ENCODE measurements around the gene SUN5. TPM values are rescaled to one million over a fixed set of nuclear protein-coding genes. Genes with fewer than 3 reads are reported as not detected.
"Not testable (repeated sequence)": the region's sequence is repeated elsewhere in the genome, so short reads cannot be mapped to it uniquely, and the experiment has no call there.

The SUN5 gene
- total and polyA plus RNA-seq, 7 donors, result not detected

- Histone ChIP-seq H3K27ac (no peak overlapping the region), H3K4me3 (no peak overlapping the region), H3K36me3 (ENCODE audit: insufficient read depth in 1 of 2, low read depth in 1 of 2) (no peaks in the 10 kb centered on the region), H3K27me3 (ENCODE audit: insufficient read depth in 3 of 3, low read length in 2 of 3) (peaks cover 0 to 7% (median 0%) of the 10 kb centered on the region in 3 donors), H3K4me1 (no peaks in the 10 kb centered on the region), H3K9me3 (peaks cover 12% of the 10 kb centered on the region)
- intact Hi-C loops (cut with DNase I), result no loop called here
- DNase-seq (no peak), ATAC-seq (no peak)
- TF ChIP-seq, protein P1, sequence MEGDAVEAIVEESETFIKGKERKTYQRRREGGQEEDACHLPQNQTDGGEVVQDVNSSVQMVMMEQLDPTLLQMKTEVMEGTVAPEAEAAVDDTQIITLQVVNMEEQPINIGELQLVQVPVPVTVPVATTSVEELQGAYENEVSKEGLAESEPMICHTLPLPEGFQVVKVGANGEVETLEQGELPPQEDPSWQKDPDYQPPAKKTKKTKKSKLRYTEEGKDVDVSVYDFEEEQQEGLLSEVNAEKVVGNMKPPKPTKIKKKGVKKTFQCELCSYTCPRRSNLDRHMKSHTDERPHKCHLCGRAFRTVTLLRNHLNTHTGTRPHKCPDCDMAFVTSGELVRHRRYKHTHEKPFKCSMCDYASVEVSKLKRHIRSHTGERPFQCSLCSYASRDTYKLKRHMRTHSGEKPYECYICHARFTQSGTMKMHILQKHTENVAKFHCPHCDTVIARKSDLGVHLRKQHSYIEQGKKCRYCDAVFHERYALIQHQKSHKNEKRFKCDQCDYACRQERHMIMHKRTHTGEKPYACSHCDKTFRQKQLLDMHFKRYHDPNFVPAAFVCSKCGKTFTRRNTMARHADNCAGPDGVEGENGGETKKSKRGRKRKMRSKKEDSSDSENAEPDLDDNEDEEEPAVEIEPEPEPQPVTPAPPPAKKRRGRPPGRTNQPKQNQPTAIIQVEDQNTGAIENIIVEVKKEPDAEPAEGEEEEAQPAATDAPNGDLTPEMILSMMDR (IDR thresholded peaks at IDR 0.05), result no peak
Observed at GRCh38 chr20:32958574-32958973, 45.7 kb downstream of the SUN5 start.

GRCh38 chr20:32957459-32957858 is 46.8 kb downstream of the SUN5 start:
- Histone ChIP-seq H3K27ac (no peak overlapping the region), H3K4me3 (no peak overlapping the region), H3K4me1 (no peaks in the 10 kb centered on the region), H3K27me3 (ENCODE audit: insufficient read depth in 3 of 3, low read length in 2 of 3) (peaks cover 0 to 5% (median 0%) of the 10 kb centered on the region in 3 donors), H3K36me3 (ENCODE audit: insufficient read depth in 1 of 2, low read depth in 1 of 2) (no peaks in the 10 kb centered on the region), H3K9me3 (peaks cover 12% of the 10 kb centered on the region)
- TF ChIP-seq, protein P1 (IDR thresholded peaks at IDR 0.05), result no peak
- intact Hi-C loops (cut with DNase I), result no loop called here
- 43 to 59% (median 54%) methylated on average over 5 of the region's 5 CpGs for WGBS, 3 donors
- DNase-seq (no peak), ATAC-seq (no peak)

GRCh38 chr20:32950539-32950938 is 53.7 kb downstream of the SUN5 start:
- H3K4me3 ChIP-seq; DNase-seq; ATAC-seq; H3K4me1 ChIP-seq; H3K36me3 ChIP-seq (ENCODE audit: insufficient read depth in 1 of 2, low read depth in 1 of 2); H3K27me3 ChIP-seq (ENCODE audit: insufficient read depth in 3 of 3, low read length in 2 of 3); H3K27ac ChIP-seq; H3K9me3 ChIP-seq; intact Hi-C loops (cut with DNase I): not testable (repeated sequence)
- WGBS, 3 donors, result 5 to 10% (median 10%) methylated on average over 4 of the region's 4 CpGs

DNA sequence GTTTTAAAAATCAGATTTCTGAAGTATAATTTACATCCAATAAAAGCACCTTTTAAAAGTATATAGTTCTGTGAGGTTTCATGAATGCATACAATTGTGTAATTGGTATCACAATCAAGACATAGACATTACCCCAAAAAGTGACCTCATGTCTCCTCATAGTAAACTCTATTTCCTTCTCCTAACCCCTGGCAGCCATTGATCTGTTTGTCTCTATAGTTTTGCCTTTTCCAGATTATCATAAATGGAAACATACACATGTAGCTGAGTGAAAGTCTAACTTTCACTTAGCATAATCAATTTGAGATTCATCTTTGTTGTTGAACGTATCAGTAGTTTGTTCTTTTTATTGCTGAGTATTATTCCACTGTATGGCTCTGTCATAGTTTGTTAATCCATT is 57.6 kb downstream of the SUN5 start:
- DNase-seq (no peak), ATAC-seq (no peak)
- Histone ChIP-seq H3K4me1 (no peaks in the 10 kb centered on the region), H3K27me3 (ENCODE audit: insufficient read depth in 3 of 3, low read length in 2 of 3) (peaks cover 0 to 9% (median 4%) of the 10 kb centered on the region in 3 donors), H3K4me3 (no peak overlapping the region), H3K27ac (no peak overlapping the region), H3K9me3 (no peaks in the 10 kb centered on the region), H3K36me3 (ENCODE audit: insufficient read depth in 1 of 2, low read depth in 1 of 2) (no peaks in the 10 kb centered on the region)
- WGBS, 3 donors, result 78 to 84% (median 80%) methylated on average over 1 of the region's 1 CpG
- TF ChIP-seq, protein P1 (IDR thresholded peaks at IDR 0.05), result no peak
- intact Hi-C loops (cut with DNase I), result no loop called here

DNA sequence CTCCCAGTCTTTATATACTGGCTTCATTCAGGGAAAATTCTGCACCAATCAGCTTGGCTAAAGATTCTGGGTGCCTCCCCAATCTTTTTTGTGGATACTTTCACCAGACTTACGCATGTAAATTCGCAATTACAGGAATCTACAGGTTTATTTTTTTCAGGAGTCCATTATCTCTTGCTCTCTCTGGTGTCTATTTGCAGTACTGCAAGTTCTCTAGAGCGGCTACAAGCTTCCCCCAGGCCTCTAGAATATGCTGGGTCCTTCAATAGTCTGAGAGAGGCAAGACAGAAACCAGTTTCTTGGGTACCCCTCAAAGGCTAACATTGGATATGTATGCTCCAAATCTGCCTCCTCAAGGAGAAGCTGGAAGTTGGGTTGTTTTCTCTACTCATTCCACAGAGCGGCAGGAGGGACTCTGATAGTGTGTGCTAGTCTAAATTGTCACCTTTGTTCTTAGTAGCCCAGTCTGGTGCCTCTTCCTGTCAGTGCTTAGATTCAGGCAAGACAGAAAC is 58.5 kb downstream of the SUN5 start:
- ATAC-seq, result no peak
- no peak for DNase-seq
- peaks cover 0 to 9% (median 4%) of the 10 kb centered on the region in 3 donors for H3K27me3 ChIP-seq (ENCODE audit: insufficient read depth in 3 of 3, low read length in 2 of 3)
- intact Hi-C loops (cut with DNase I), result loop anchor here in 1 of 2 donors (2.0 kb wide), 1 partner anchor 155 kb away; no protein-coding TSS in a partner anchor
- H3K4me1 ChIP-seq, result no peaks in the 10 kb centered on the region
- no peaks in the 10 kb centered on the region for H3K9me3 ChIP-seq
- TF ChIP-seq, protein P1 (IDR thresholded peaks at IDR 0.05), result peak; percentile 40
- WGBS, 3 donors, result 47 to 48% (median 47%) methylated on average over 4 of the region's 4 CpGs
- no peaks in the 10 kb centered on the region for H3K36me3 ChIP-seq (ENCODE audit: insufficient read depth in 1 of 2, low read depth in 1 of 2)
- H3K27ac ChIP-seq, result no peak overlapping the region
- H3K4me3 ChIP-seq, result no peak overlapping the region

Measured in psoas muscle (tissue), 8 donors.